GM21360 (cell line): Measurements from ENCODE around the gene RNF212.
A peak's percentile ranks its signal among the peaks of the same experiment; 100 is the strongest.

ENCODE experiments used
- ATAC-seq: cut with Tn5 transposase; IDR thresholded peaks from one replicate; pipeline ENCODE4 v1.9.1; 2021; ENCODE audit warnings: mild to moderate bottlenecking, moderate library complexity; ENCODE audit not compliant: unreplicated experiment

Gene RNF212

GRCh38 chr4:1038948-1039492 lies 74.3 kb downstream of the RNF212 start:
- no peak for ATAC-seq

DNA sequence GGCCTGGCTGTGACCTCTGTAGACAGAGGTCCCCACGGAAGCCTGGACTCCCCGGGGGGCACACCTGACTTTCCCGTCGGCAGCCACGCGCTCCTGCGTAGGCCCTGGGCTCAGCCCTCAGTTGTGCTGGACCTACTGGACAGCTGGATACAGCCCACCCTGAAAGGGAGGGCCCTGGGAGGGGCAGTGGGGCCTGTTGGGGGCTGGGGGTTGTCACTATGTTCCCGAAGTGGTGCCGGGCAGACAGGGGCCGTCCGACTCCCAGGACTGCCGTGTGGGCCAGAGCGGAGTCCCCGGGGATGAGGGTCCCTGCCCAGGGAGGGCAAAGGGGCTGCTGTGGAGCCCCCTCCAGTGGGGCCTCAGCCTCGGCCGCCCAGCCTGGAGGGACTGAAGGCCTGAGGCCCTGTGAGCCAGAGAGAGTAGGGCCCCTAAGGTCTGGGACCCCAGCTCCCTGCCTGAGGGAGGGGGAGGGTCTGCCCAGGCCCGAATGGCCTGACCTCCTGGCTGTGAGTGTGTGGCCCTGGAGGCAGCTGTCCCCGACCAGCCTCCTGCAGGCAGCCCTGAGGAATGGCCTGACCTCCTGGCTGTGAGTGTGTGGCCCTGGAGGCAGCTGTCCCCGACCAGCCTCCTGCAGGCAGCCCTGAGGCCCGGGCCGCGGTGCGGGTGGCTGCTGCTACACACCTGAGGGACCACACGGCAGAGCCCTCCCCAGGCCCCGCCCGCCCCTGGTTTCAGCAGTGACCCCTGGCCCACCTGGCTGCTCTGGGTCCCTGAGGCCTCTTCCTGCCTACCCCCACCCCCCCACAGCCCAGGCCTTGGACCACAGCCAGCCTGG lies 76.2 kb downstream of the RNF212 start:
- ATAC-seq: no peak

- no peak for ATAC-seq
Observed at GRCh38 chr4:1036095-1036494, 77.3 kb downstream of the RNF212 start.

GRCh38 chr4:1035510-1035909 lies 77.9 kb downstream of the RNF212 start:
- no peak for ATAC-seq

- ATAC-seq: no peak
Observed at GRCh38 chr4:1033840-1034551, 79.4 kb downstream of the RNF212 start.

- ATAC-seq: no peak
Observed at GRCh38 chr4:1032861-1033260, 80.5 kb downstream of the RNF212 start.

GRCh38 chr4:1031956-1032795 lies 81.2 kb downstream of the RNF212 start:
- ATAC-seq: no peak

- no peak for ATAC-seq
Observed at GRCh38 chr4:1031346-1031745, 82.0 kb downstream of the RNF212 start.

GRCh38 chr4:1030559-1030958 lies 82.8 kb downstream of the RNF212 start:
- ATAC-seq: no peak

- ATAC-seq: no peak
Observed at GRCh38 chr4:1030031-1030430, 83.3 kb downstream of the RNF212 start.

DNA sequence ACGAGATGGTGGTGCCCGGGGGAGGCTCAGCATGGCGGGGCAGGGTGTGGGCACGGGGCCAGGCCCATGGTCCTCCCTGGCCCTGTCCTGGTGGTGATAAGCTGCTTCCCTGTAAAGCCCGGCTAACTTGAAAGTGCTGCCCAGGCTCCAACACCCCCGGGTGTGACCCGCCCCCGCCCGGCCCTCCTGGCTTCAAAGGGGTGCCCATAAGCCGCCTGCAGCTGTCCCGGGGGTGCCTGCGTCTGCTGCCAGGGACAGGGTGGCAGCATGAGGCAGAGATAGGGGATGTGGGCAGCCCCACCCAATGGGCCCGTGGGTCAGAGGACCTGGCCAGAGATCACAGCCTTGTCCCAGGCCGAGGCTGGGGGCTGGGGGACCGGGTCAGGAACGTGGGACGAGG lies 83.8 kb downstream of the RNF212 start:
- no peak for ATAC-seq

DNA sequence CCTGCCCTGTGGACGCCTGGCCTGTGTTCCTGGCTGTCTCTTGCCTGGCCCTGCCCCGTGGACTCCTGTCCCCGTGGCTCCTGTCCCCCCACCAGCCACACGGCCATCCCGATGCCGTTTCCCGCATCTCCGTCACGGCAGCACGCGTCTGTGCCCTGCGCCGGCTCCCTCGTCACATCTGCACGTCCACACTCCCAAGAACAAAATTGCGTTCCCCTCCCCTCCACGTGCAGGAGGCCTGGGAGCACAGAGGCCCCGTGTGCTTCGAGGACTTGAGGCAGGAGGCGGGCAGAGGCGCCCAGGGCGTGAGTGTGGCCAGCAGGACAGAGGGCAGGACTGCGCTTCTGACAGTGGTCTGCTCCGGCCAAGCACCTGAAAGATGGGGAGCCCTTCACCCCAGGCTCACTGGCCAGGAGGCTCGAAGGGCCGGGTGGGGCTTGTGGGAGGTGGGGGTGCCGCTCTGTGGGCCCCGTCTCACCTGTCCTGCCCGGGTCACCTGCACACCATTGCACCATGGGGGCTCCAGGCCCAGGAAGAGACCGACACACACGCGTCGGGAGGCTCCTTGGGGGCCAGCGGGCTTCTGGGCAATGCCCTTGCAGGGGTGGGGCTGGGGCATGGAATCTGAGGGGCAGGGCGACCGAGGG lies 84.7 kb downstream of the RNF212 start:
- no peak for ATAC-seq

DNA sequence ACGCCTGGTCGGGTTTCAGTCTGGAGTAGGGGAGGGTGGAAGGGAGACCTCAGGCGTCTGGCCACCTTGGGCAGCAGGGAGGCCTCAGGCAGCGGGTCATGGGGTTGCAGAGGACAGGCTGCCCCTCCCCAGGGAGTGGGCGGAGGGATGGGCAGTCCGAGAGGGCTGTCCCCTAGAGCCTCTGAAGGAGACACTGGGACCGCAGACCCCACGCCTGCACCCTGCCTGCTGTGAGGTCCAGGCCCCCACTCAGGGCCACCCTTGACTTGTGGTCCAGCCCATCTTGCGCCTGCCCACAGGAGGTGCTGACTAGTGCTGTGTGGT lies 85.5 kb downstream of the RNF212 start:
- no peak for ATAC-seq

DNA sequence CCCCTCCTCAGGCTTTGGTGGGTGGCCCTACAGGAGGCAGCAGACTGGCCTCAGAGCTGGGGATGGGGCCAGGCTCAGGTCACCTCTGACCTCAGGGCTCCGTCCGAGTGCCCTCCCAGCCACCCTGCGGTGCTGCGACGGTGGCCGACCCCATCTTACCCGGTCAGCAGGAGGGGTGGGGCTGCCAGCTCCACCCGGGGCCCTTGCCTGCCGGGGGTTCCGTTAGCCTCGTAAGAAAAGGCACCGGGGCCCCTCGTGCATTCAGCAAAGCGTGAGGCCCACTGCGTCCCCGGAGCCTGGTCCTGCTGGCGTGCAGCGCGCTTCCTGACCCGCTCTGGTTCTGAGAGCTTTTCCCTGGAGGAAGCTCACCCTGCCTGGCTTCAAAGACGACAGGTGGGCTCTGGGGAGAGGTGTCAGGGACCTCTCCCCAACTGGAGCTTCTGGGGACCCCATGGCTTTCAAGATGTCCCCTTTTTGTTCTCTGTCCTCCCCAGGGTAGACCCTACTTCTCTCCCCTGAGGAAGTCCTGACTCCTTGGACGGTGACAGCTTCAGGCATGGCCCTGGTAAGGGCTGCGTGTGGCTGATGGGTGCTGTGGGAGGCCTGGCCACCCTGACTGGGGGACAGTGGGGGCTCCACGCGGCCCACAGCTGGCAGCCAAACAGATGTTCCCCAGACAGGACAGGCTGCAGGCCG lies 86.0 kb downstream of the RNF212 start:
- ATAC-seq: no peak

DNA sequence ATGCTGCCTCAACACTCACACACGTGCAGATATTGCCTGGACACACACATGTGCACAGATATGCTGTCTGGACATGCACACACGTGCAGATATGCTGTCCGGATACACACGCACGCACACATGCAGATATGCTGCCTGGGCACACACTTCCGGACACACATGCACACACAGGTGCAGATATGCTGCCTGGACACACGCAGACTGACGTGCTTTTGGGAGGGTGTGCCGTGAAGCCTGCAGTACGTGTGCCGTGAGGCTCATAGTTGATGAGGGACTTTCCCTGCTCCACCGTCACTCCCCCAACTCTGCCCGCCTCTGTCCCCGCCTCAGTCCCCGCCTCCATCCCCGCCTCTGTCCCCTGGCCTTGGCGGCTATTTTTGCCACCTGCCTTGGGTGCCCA lies 87.2 kb downstream of the RNF212 start:
- ATAC-seq: peak; percentile 69

DNA sequence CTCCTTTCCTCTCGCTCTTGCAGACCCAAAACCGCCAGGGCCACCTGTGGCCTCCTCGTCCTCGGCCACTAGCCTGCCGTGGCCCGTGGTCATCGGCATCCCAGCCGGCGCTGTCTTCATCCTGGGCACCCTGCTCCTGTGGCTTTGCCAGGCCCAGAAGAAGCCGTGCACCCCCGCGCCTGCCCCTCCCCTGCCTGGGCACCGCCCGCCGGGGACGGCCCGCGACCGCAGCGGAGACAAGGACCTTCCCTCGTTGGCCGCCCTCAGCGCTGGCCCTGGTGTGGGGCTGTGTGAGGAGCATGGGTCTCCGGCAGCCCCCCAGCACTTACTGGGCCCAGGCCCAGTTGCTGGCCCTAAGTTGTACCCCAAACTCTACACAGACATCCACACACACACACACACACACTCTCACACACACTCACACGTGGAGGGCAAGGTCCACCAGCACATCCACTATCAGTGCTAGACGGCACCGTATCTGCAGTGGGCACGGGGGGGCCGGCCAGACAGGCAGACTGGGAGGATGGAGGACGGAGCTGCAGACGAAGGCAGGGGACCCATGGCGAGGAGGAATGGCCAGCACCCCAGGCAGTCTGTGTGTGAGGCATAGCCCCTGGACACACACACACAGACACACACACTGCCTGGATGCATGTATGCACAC lies 88.3 kb downstream of the RNF212 start:
- ATAC-seq: no peak

GRCh38 chr4:1023895-1024740 lies 89.2 kb downstream of the RNF212 start:
- no peak for ATAC-seq

DNA sequence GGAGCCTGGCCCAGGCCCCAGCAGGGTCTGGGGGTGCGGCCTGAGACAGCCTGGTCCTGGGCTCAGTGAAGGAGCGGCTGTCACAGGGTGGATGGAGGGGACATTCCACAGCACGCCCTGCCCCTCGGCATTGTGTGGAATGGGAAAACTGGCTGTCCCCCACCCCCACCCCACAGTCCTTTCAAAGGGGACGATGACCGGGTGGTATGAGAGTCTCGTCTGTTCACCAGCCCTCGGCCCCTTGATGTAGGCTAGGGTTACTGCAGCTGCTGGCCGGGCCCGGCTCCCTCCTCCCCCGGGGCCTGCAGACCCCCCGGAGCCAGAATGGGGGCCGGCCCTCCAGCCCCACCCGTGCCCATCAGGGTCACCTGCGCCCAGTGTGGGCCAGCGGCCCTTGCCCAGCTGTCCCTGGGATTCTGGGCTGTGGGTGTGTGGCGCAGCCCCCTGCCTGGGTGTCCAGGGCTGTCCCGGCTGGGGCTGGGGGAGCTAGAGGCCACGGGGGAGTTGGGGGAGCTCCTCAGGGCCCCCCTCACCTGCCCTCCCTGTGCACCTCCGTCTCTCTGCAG lies 90.2 kb downstream of the RNF212 start:
- ATAC-seq: no peak

- no peak for ATAC-seq
Observed at GRCh38 chr4:1022739-1023066, 90.7 kb downstream of the RNF212 start.
